Natural killer cell (primary cell): ENCODE data around the gene CCDC117. TPM values are rescaled to one million over a fixed set of nuclear protein-coding genes. Genes with fewer than 3 reads are reported as not detected.

Experiments
- ATAC-seq, 3 donors: fragments of 150-1000 bp in 2 of 3; fragments of 200-7000 bp in 1 of 3; cut with Tn5 transposase; 1 replicate in 1 of 3; 2 replicates in 2 of 3; pipeline ENCODE4 v1.10.0; 2021; ENCODE audit warnings: mild to moderate bottlenecking in 2 of 3, moderate library complexity in 2 of 3
- DNase-seq, 2 donors: peaks; one replicate each; pipeline versions ENCODE4 v3.0.0 to v3.0.0-alpha.2; 2013 to 2021; ENCODE audit warnings: mixed read lengths in 1 of 2
- H3K27ac ChIP-seq: one replicate; pipeline ENCODE4 v1.5.1; 2013; ENCODE audit warnings: mild to moderate bottlenecking, low read length
- H3K27me3 ChIP-seq: one replicate; pipeline ENCODE4 v1.6.1; 2013; ENCODE audit warnings: low read length; ENCODE audit not compliant: control insufficient read depth, insufficient read depth
- H3K36me3 ChIP-seq: one replicate; pipeline ENCODE4 v1.6.1; 2013; ENCODE audit warnings: low read length; ENCODE audit not compliant: control insufficient read depth, insufficient read depth
- H3K4me1 ChIP-seq: one replicate; pipeline ENCODE4 v1.6.1; 2013; ENCODE audit warnings: low read length; ENCODE audit not compliant: control insufficient read depth, insufficient read depth
- H3K4me3 ChIP-seq: one replicate; pipeline ENCODE4 v1.5.1; 2013; ENCODE audit warnings: low read length
- H3K9me3 ChIP-seq: one replicate; pipeline ENCODE4 v1.6.1; 2013; ENCODE audit warnings: low read length; ENCODE audit not compliant: control insufficient read depth, insufficient read depth
- H3K27ac Mint-ChIP-seq, 2 donors: one replicate each; pipeline ENCODE4 v1.8.0; 2022; ENCODE audit warnings: mild to moderate bottlenecking in 2 of 2, mixed read lengths in 2 of 2, moderate library complexity in 1 of 2
- H3K27me3 Mint-ChIP-seq, 2 donors: one replicate each; pipeline ENCODE4 v1.8.0; 2022; ENCODE audit warnings: low read depth in 2 of 2, mixed read lengths in 2 of 2
- H3K36me3 Mint-ChIP-seq: one replicate; pipeline ENCODE4 v1.8.0; 2022; ENCODE audit warnings: mixed read lengths
- H3K4me1 Mint-ChIP-seq, 2 donors: one replicate each; pipeline ENCODE4 v1.8.0; 2022; ENCODE audit warnings: mixed read lengths in 2 of 2
- H3K4me3 Mint-ChIP-seq: one replicate; pipeline ENCODE4 v1.8.0; 2022; ENCODE audit warnings: mild to moderate bottlenecking, moderate library complexity, mixed read lengths
- H3K9me3 Mint-ChIP-seq, 2 donors: one replicate each; pipeline ENCODE4 v1.8.0; 2022; ENCODE audit warnings: mixed read lengths in 2 of 2
- WGBS: methylation state at CpG from one replicate; pipeline ENCODE4 v1.1.7; 2013; ENCODE audit warnings: missing lambda C conversion rate; ENCODE audit not compliant: insufficient coverage; 5-methylcytosine and 5-hydroxymethylcytosine counted together
- intact Hi-C: fragments of 100-400 bp; cut with micrococcal nuclease; formaldehyde crosslinking; loops from one replicate; pipeline ENCODE4 v1.14.2; 2022
- total RNA-seq, 4 donors: library from RNA; stranded (reverse); fragments of 120-200 nt in 1 of 4; gene quantifications; one replicate each; pipeline versions ENCODE4 v1.2.3 to v1.2.4, GENCODE V29; 2013 to 2022
- TF ChIP-seq, protein P1 (sequence below): fragments of 200-600 bp; IDR thresholded peaks from one replicate; pipeline ENCODE4 v1.8.0; 2022; ENCODE audit warnings: antibody characterized with exemption

The CCDC117 gene
- total RNA-seq, 3 donors from 2014 or later (not counting 1 experiment from before 2014, with no cell fraction given), result 26.3 to 26.9 (median 26.6) TPM

DNA sequence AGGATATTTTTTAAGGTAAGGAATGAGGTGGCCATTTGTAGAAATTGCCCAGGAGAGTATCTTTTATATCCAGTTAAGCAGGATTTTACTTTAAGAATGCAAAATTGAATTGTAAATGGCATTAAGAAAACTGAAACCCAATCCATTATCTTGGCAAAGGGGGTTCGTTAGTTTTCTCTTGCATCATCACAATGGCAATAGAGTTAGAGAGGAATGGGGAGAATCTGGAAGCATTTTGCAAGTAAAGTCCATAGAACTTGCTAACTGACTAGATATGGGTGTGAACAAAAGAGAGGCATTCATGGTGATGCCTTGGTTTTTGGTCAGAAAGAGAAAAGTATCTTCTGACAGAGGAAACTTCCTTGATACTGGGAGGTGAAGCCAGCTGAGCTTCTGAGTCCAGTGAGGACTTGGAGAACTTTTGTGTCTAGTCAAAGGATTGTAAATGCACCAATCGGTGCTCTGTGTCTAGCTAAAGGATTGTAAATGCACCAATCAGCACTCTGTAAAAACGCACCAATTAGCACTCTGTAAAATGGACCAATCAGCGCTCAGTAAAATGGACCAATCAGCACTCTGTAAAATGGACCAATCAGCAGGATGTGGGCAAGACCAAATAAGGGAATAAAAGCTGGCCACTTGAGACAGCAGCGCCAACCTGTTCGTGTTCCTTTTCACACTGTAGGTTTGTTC, 3.6 kb upstream of the CCDC117 start:
- TF ChIP-seq, protein P1, sequence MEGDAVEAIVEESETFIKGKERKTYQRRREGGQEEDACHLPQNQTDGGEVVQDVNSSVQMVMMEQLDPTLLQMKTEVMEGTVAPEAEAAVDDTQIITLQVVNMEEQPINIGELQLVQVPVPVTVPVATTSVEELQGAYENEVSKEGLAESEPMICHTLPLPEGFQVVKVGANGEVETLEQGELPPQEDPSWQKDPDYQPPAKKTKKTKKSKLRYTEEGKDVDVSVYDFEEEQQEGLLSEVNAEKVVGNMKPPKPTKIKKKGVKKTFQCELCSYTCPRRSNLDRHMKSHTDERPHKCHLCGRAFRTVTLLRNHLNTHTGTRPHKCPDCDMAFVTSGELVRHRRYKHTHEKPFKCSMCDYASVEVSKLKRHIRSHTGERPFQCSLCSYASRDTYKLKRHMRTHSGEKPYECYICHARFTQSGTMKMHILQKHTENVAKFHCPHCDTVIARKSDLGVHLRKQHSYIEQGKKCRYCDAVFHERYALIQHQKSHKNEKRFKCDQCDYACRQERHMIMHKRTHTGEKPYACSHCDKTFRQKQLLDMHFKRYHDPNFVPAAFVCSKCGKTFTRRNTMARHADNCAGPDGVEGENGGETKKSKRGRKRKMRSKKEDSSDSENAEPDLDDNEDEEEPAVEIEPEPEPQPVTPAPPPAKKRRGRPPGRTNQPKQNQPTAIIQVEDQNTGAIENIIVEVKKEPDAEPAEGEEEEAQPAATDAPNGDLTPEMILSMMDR, result no peak

DNA sequence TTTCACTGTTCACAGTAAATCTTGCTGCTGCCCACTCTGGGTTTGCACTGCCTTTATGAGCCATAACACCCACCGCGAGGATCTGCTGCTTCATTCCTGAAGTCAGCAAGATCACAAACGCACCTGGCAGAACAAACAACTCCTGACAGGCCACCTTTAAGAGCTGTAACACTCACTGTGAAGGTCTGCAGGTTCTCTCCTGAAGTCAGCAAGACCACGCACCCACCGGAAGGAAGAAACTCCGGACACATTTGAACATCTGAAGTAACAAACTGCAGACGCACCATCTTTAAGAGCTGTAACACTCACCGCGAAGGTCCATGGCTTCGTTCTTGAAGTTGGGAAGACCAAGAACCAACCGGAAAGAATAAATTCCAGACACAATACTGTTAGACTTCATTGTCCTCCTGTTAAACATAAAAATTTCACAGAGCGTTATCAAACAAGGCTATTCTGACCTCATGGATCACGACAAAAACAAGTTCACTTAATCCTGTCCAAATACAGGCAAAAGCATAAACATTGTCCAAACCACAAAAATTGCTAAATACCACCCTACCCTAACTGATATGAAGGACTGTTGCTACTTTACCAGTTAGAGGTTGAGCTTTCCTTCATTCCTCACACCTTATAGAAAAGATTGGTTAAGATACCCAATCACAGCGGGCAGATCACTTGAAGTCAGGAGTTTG, 3.0 kb upstream of the CCDC117 start:
- intact Hi-C loops, result no loop called here
- no peaks in the 10 kb centered on the region for H3K36me3 ChIP-seq
- peaks cover 6% of the 10 kb centered on the region for H3K36me3 Mint-ChIP-seq
- H3K4me3 ChIP-seq, result no peak overlapping the region
- no peak overlapping the region for H3K27ac Mint-ChIP-seq
- no peaks in the 10 kb centered on the region for H3K27me3 Mint-ChIP-seq
- no peaks in the 10 kb centered on the region for H3K27me3 ChIP-seq
- peaks cover 4% of the 10 kb centered on the region for H3K9me3 ChIP-seq
- H3K9me3 Mint-ChIP-seq, result peaks cover 0 to 2% of the 10 kb centered on the region in 2 donors
- ATAC-seq (no peak), DNase-seq (no peak)
- 97% methylated on average over 14 of the region's 14 CpGs for WGBS
- TF ChIP-seq, protein P1, result no peak
- peaks cover 14 to 15% of the 10 kb centered on the region in 2 donors for H3K4me1 Mint-ChIP-seq
- peak overlapping the region; percentile 13 for H3K4me3 Mint-ChIP-seq
- H3K4me1 ChIP-seq, result peaks cover 18% of the 10 kb centered on the region
- no peak overlapping the region for H3K27ac ChIP-seq

More for the DNA sequence above, 3.6 kb upstream of the CCDC117 start:
- H3K36me3 ChIP-seq, result no peaks in the 10 kb centered on the region
- peaks cover 11% of the 10 kb centered on the region in 2 donors for H3K4me1 Mint-ChIP-seq
- no peak overlapping the region for H3K27ac ChIP-seq
- no peak overlapping the region for H3K4me3 Mint-ChIP-seq
- peaks cover 4% of the 10 kb centered on the region for H3K9me3 ChIP-seq
- intact Hi-C loops, result no loop called here
- no peak overlapping the region for H3K27ac Mint-ChIP-seq
- H3K27me3 ChIP-seq, result no peaks in the 10 kb centered on the region
- H3K36me3 Mint-ChIP-seq, result peaks cover 6% of the 10 kb centered on the region
- no peak overlapping the region for H3K4me3 ChIP-seq
- peaks cover 0 to 2% of the 10 kb centered on the region in 2 donors for H3K9me3 Mint-ChIP-seq
- ATAC-seq (no peak), DNase-seq (no peak)
- H3K27me3 Mint-ChIP-seq, result no peaks in the 10 kb centered on the region
- WGBS, result 86% methylated on average over 6 of the region's 6 CpGs
- H3K4me1 ChIP-seq, result peaks cover 11% of the 10 kb centered on the region

DNA sequence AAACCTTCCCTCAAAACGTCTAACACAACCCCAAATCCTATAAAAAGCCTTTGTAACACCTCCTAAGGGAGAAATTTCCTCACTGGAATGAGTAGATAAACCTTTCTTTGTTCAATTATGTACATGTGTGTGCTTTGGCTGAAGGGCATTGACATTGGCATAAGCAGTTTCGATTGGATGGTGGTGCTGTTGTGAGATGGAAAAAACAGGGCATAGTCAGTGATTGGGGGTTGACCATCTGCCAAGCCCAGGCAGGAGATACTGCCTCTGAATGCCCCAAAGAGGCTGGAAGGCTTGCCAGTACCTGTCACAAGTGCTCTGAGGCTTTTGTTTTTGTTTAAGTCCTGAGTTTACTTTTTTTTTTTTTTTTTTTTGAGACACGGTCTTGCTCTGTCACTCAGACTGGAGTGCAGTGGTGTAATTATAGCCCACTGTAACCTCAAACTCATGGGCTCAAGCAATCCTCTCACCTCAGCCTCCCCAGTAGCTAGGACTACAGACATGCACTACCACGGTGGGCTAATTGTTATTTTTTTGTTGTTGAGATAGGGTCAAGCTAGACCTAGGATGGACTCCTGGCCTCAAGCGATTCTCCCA, 1.2 kb upstream of the CCDC117 start:
- Mint-ChIP-seq H3K9me3 (peaks cover 0 to 2% of the 10 kb centered on the region in 2 donors), H3K4me1 (peaks cover 20 to 25% of the 10 kb centered on the region in 2 donors), H3K4me3 (no peak overlapping the region), H3K36me3 (peaks cover 6% of the 10 kb centered on the region), H3K27me3 (no peaks in the 10 kb centered on the region), H3K27ac (no peak overlapping the region)
- ATAC-seq, result no peak
- Histone ChIP-seq H3K36me3 (peaks cover 11% of the 10 kb centered on the region), H3K4me3 (no peak overlapping the region), H3K27me3 (no peaks in the 10 kb centered on the region), H3K9me3 (peaks cover 4% of the 10 kb centered on the region), H3K4me1 (peaks cover 24% of the 10 kb centered on the region), H3K27ac (no peak overlapping the region)
- intact Hi-C loops, result no loop called here
- no peak for DNase-seq
- TF ChIP-seq, protein P1, result no peak
- 94% methylated on average over 1 of the region's 5 CpGs for WGBS
